ENCODE measurements around the gene CKAP2L. TPM values are rescaled to one million over a fixed set of nuclear protein-coding genes. Genes with fewer than 3 reads are reported as not detected.

The CKAP2L gene
- total and polyA plus RNA-seq, 8 donors, result 1.1 to 4.4 (median 1.3) TPM

DNA sequence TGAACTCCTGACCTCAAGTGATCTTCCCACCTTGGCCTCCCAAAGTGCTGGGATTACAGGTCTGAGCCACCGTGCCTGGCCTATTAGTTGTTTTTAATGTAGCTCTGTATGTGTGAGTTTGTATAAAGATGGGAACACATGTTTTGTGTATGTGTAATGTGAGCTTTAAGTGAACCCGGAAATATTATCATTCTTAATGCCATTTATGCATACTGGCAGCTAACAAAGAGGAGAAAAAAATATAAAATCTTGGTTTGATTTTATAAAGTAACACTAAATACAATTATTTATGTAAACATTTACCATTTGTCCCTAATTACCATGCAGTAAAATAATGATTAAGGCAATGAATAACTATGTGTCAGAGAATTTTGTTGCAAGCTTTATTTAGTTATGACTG, 9.1 kb upstream of the CKAP2L start:
- H3K27ac ChIP-seq, result no peak overlapping the region
- H3K4me3 ChIP-seq, result no peak overlapping the region
- no peaks in the 10 kb centered on the region for H3K36me3 ChIP-seq
- whole genome bisulfite sequencing, 5 donors, result 63 to 88% (median 68%) methylated on average over 2 of the region's 2 CpGs
- TF ChIP-seq CTCF (IDR thresholded peaks at IDR 0.05) (no peak), EP300 (IDR thresholded peaks at IDR 0.05) (no peak), POLR2A (IDR thresholded peaks at IDR 0.05) (no peak), POLR2AphosphoS5 (IDR thresholded peaks at IDR 0.05) (no peak)
- no peaks in the 10 kb centered on the region for H3K27me3 ChIP-seq
- no peaks in the 10 kb centered on the region for H3K9me3 ChIP-seq
- intact Hi-C loops (cut with DNase I; ENCODE audit: low total_unique reads), result no loop called here
- DNase-seq, result no peak
- H3K4me1 ChIP-seq, result no peaks in the 10 kb centered on the region

DNA sequence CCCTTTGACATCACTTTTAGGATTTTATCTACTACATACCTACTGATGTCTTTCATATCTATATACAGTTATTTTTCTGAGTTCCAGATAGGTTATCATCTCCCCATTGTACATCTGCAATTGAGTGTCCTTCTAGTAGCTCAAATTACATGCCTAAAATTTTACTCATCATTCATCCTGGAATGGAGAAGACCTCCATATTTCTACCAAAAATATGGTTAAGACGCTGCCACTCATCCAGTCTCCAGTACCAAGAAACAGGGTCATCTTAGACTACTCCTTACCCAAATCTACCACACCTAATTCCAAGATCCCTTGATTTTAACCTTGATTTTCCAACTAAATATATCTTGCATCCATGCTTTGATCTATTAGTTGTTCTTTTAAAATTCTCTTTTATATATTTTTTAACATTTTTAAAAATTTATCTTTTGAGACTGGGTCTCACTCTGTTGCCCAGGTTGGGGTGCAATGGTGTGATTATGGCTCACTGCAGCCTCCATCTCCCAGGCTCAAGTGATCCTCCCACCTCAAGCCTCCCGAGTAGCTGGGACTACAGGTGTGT, 8.6 kb upstream of the CKAP2L start:
- WGBS, 5 donors, result 40 to 72% (median 63%) methylated on average over 2 of the region's 2 CpGs
- Histone ChIP-seq H3K4me1 (peaks cover 0 to 2% (median 0%) of the 10 kb centered on the region in 4 donors), H3K27me3 (no peaks in the 10 kb centered on the region), H3K27ac (no peak overlapping the region), H3K4me3 (no peak overlapping the region), H3K9me3 (no peaks in the 10 kb centered on the region), H3K36me3 (no peaks in the 10 kb centered on the region)
- intact Hi-C loops (cut with DNase I; ENCODE audit: low total_unique reads), result no loop called here
- DNase-seq, result no peak
- no peak for TF ChIP-seq POLR2A (IDR thresholded peaks at IDR 0.05)
- TF ChIP-seq CTCF (IDR thresholded peaks at IDR 0.05), result no peak
- TF ChIP-seq POLR2AphosphoS5 (IDR thresholded peaks at IDR 0.05), result no peak
- no peak for TF ChIP-seq EP300 (IDR thresholded peaks at IDR 0.05)

DNA sequence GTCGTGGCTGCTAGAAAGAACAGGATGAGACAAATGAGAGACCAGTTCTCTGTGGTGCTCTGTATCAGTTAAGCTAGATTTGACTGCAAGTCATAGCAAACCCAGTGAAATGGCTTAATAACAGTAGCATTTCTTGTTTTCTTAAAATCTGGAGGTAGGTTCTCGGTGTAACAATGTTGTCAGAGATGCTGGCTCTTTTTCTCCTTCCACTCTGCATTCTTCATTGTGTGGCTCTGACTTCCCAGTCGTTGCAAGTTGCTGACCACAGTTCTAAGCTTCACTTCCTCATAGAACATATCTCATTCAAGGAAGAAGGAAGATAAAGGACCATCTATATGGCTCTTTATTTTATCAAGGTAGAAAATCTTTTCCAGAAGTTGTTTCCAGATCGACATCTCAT, 7.9 kb upstream of the CKAP2L start:
- WGBS, 5 donors, result 65 to 73% (median 69%) methylated on average over 4 of the region's 4 CpGs
- Histone ChIP-seq H3K4me3 (no peak overlapping the region), H3K4me1 (peaks cover 0 to 8% (median 0%) of the 10 kb centered on the region in 4 donors), H3K27ac (no peak overlapping the region), H3K27me3 (no peaks in the 10 kb centered on the region), H3K9me3 (no peaks in the 10 kb centered on the region), H3K36me3 (no peaks in the 10 kb centered on the region)
- no peak for TF ChIP-seq EP300 (IDR thresholded peaks at IDR 0.05)
- no peak for TF ChIP-seq CTCF (IDR thresholded peaks at IDR 0.05)
- no peak for DNase-seq
- intact Hi-C loops (cut with DNase I; ENCODE audit: low total_unique reads), result no loop called here

- H3K27ac ChIP-seq, result peak overlapping the region in 2 of 5 donors; percentile 20 to 44
- intact Hi-C loops (cut with DNase I; ENCODE audit: low total_unique reads), result loop anchor here (10.0 kb wide), 1 partner anchor 106 kb away; no protein-coding TSS in a partner anchor
- 46 to 71% (median 68%) methylated on average over 1 of the region's 1 CpG for WGBS, 5 donors
- no peaks in the 10 kb centered on the region for H3K27me3 ChIP-seq
- peaks cover 8 to 25% (median 13%) of the 10 kb centered on the region in 4 donors for H3K4me1 ChIP-seq
- H3K4me3 ChIP-seq, result no peak overlapping the region
- no peak for TF ChIP-seq EP300 (IDR thresholded peaks at IDR 0.05)
- TF ChIP-seq CTCF (IDR thresholded peaks at IDR 0.05), result no peak
- no peak for TF ChIP-seq POLR2AphosphoS5 (IDR thresholded peaks at IDR 0.05)
- no peak for TF ChIP-seq POLR2A (IDR thresholded peaks at IDR 0.05)
- H3K36me3 ChIP-seq, result no peaks in the 10 kb centered on the region
- no peak for DNase-seq
- H3K9me3 ChIP-seq, result no peaks in the 10 kb centered on the region
Observed at GRCh38 chr2:112768432-112768831, 4.0 kb upstream of the CKAP2L start.
